Adrenal gland (tissue), 12 donors: ENCODE measurements around the gene BTNL3. TPM values are rescaled to one million over a fixed set of nuclear protein-coding genes. Genes with fewer than 3 reads are reported as not detected.

Source experiments
- DNase-seq, 7 donors: peaks; one replicate each; pipeline ENCODE4 v3.0.0-alpha.2; 2019 to 2020
- H3K27ac ChIP-seq, 5 donors: fragments of 200-600 bp; sonication (generic) in 4 of 5; 1 replicate in 3 of 5; 2 replicates in 2 of 5; pipeline versions ENCODE4 v1.5.1 to v1.8.0; 2016 to 2020; ENCODE audit warnings: mild to moderate bottlenecking in 1 of 5
- H3K27me3 ChIP-seq: fragments of 200-600 bp; 2 replicates; pipeline ENCODE4 v1.8.0; 2021
- H3K36me3 ChIP-seq, 2 donors: fragments of 200-600 bp; replicated peaks in 1 of 2; 1 replicate in 1 of 2; 2 replicates in 1 of 2; pipeline versions ENCODE4 v1.5.1 to v1.8.0; 2018 to 2022
- H3K4me1 ChIP-seq, 2 donors: fragments of 200-600 bp; replicated peaks in 1 of 2; 1 replicate in 1 of 2; 2 replicates in 1 of 2; pipeline versions ENCODE4 v1.5.1 to v1.8.0; 2018 to 2021
- H3K4me3 ChIP-seq, 4 donors: fragments of 200-600 bp; sonication (generic) in 3 of 4; one replicate each; pipeline ENCODE4 v1.5.1; 2016 to 2018
- H3K9me3 ChIP-seq, 3 donors: fragments of 200-600 bp; sonication (generic) in 1 of 3; replicated peaks in 1 of 3; 1 replicate in 2 of 3; 2 replicates in 1 of 3; pipeline versions ENCODE4 v1.5.1 to v1.8.0; 2016 to 2021
- CTCF ChIP-seq, 6 experiments: fragments of 450-650 bp in 4 of 6; fragments of 200-600 bp in 2 of 6; sonication (generic) in 1 of 6; IDR thresholded peaks; 1 replicate in 5 of 6; 2 replicates in 1 of 6; pipeline versions ENCODE4 v1.5.1 to v1.8.0; 2016 to 2021; ENCODE audit warnings: antibody characterized with exemption in 6 of 6, mild to moderate bottlenecking in 2 of 6, moderate library complexity in 1 of 6
- POLR2A ChIP-seq, 2 donors: fragments of 450-650 bp; IDR thresholded peaks; one replicate each; pipeline ENCODE4 v1.6.1; 2017; ENCODE audit warnings: antibody characterized with exemption in 2 of 2, mild to moderate bottlenecking in 2 of 2, moderate library complexity in 1 of 2
- WGBS, 4 donors: extraction: QIAGEN DNeasy Blood & Tissue Kit in 2 of 4; methylation state at CpG; one replicate each; pipeline versions ENCODE4 v1.1.5 to v1.1.7; 2013 to 2017; 5-methylcytosine and 5-hydroxymethylcytosine counted together
- intact Hi-C, 2 donors: fragments of 100-400 bp; cut with DNase I; formaldehyde crosslinking; loops; one replicate each; pipeline versions ENCODE4 v1.14.1 to v1.15.0; 2022 to 2023
- polyA plus RNA-seq, 3 donors: library from polyadenylated mRNA; stranded (reverse); fragments of 200-250 nt in 2 of 3; fragments of 350-450 nt in 1 of 3; fragmentation: Illumina TruSeq in 1 of 3; extraction: RNeasy Lipid Tissue Mini Kit (QIAGEN cat#74804) in 1 of 3; gene quantifications; one replicate each; pipeline ENCODE4 v1.2.3, GENCODE V29; 2013 to 2014
- total RNA-seq, 9 donors: library from RNA; depleted of rRNA in 4 of 9; stranded (reverse); fragments of >200 nt in 4 of 9; fragments of 120-200 nt in 1 of 9; fragmentation: NEBNext Ultra II Directional in 1 of 9; extraction: Animal tissue kit (Norgen Biotek cat#: 25700) in 1 of 9; gene quantifications; one replicate each; pipeline versions ENCODE4 v1.1.0 to v1.2.4, GENCODE V29; 2013 to 2023
- donor health status: healthy with polysubstance abuse.
- donor health status: Bipolar disorder and iron deficiency.
- donor health status: DM: yes; HTN: yes; CAD: no.
- donor health status: DM: no; HTN: no; CAD: no.
- donor health status: DM: no; HTN: no; CAD: no.
- donor health status: DM: yes; HTN: yes; CAD: no.

Gene BTNL3
- total and polyA plus RNA-seq, 12 donors, result 0.03 to 1.0 (median 0.14) TPM; not detected in 5

- WGBS, 4 donors, result 21 to 59% (median 49%) methylated on average over 2 of the region's 2 CpGs
- intact Hi-C loops, result no loop called here
- Histone ChIP-seq H3K27me3 (no peaks in the 10 kb centered on the region), H3K4me3 (no peak overlapping the region), H3K4me1 (no peaks in the 10 kb centered on the region), H3K9me3 (no peaks in the 10 kb centered on the region), H3K36me3 (no peaks in the 10 kb centered on the region), H3K27ac (no peak overlapping the region)
- no peak for DNase-seq
- no peak for TF ChIP-seq CTCF (IDR thresholded peaks at IDR 0.05)
- TF ChIP-seq POLR2A (IDR thresholded peaks at IDR 0.05), result no peak
Measured at GRCh38 chr5:180988016-180988415, 630 bp upstream of the BTNL3 start.

DNA sequence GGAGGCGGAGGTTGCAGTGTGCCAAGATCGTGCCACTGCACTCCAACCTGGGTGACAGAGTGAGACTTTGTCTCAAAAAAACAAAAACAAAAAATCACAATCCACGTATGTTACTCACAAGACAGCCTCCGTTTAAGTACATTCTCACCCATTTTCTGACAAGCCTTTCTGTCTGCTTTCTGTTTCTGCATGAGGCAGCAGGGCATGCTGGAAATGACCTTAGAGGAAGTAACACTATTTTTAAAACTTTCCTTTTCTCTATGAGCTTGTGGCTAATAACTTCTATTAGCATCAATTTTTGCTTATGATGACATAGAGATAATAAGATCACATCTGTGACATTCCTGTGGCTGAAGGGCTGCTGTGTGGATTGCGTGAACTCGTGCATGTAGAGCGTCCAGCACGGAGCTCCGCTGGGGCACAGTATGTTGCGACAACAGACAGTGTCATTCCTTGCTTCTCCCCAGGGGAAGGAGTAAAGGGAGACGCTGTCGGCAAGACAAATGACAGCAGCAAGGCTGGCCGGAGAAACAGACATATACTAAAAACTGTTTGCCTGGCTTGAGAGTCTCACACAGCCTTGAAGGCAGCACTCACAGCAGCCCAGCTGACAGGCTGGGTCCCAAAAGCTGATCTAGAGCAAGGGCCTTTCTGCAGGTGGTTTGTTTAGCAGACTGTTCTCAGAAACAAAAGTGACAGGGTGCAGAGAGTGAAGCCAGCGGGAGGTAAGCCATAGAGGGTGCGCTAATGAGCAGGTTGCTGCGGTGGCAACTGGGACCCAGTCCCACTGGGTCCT lies 1.6 kb downstream of the BTNL3 start:
- Histone ChIP-seq H3K27ac (no peak overlapping the region), H3K9me3 (no peaks in the 10 kb centered on the region), H3K4me3 (no peak overlapping the region), H3K27me3 (no peaks in the 10 kb centered on the region), H3K4me1 (no peaks in the 10 kb centered on the region), H3K36me3 (no peaks in the 10 kb centered on the region)
- TF ChIP-seq CTCF (IDR thresholded peaks at IDR 0.05) (no peak), POLR2A (IDR thresholded peaks at IDR 0.05) (no peak)
- WGBS, 4 donors, result 45 to 54% (median 49%) methylated on average over 13 to 16 of the region's 16 CpGs
- intact Hi-C loops, result no loop called here
- no peak for DNase-seq

DNA sequence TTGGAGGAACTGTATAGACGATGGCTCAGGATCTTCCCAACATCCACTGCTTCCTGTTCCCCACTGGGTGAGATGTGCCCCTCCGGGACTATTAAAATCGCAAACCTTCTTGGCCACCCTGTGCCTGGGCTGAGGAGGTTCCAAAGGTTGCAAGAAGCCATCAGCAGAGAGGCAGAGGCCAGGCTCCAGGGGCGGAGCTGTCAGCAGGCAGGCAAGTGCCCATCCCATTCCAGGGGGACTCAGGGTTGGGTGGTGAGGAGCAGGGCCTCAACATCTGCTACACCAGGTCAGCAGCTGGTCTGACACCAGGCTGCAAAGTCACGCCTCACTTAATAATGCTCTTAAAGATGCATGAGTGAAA lies 2.2 kb downstream of the BTNL3 start:
- Histone ChIP-seq H3K36me3 (no peaks in the 10 kb centered on the region), H3K27me3 (peaks cover 3% of the 10 kb centered on the region), H3K4me1 (no peaks in the 10 kb centered on the region), H3K9me3 (no peaks in the 10 kb centered on the region), H3K4me3 (no peak overlapping the region), H3K27ac (no peak overlapping the region)
- intact Hi-C loops, result no loop called here
- no peak for DNase-seq
- WGBS, 4 donors, result 65 to 80% (median 77%) methylated on average over 1 to 5 of the region's 5 CpGs
- TF ChIP-seq CTCF (IDR thresholded peaks at IDR 0.05), result no peak
- no peak for TF ChIP-seq POLR2A (IDR thresholded peaks at IDR 0.05)

DNA sequence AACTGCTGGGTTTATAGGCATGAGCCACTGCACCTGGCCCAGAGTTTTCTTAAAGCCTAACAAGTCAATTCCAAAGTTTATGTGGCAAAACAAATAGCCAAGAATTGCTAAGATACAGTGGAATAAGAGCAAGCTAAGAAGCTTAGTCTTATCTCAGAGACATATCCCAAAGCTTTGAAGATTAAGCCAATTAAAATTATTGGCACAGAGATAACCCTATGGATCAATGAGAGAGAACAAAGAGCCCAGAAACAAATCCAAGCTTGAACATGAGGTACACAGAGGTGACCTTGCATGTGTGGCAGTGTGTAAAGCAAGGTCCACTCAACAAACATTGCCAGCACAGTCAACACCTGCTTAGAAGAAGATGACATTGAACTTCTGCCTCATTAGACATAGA lies 13.3 kb downstream of the BTNL3 start:
- Histone ChIP-seq H3K36me3 (no peaks in the 10 kb centered on the region), H3K27me3 (peaks cover 4% of the 10 kb centered on the region), H3K27ac (no peak overlapping the region), H3K4me3 (no peak overlapping the region), H3K4me1 (no peaks in the 10 kb centered on the region), H3K9me3 (no peaks in the 10 kb centered on the region)
- intact Hi-C loops, result no loop called here
- DNase-seq, result no peak
- TF ChIP-seq CTCF (IDR thresholded peaks at IDR 0.05) (no peak), POLR2A (IDR thresholded peaks at IDR 0.05) (no peak)
